Lung (tissue), 12 donors: ENCODE data around the gene SLC6A20. TPM values are rescaled to one million over a fixed set of nuclear protein-coding genes. Genes with fewer than 3 reads are reported as not detected.
"Not testable (repeated sequence)": the region's sequence is repeated elsewhere in the genome, so short reads cannot be mapped to it uniquely, and the experiment has no call there.

Source experiments
- ATAC-seq: fragments of 200-7000 bp; cut with Tn5 transposase; one replicate; pipeline ENCODE4 v1.9.1; 2020; ENCODE audit warnings: moderate number of reproducible peaks; ENCODE audit not compliant: insufficient read depth, low FRiP score
- DNase-seq, 3 donors: peaks; one replicate each; pipeline ENCODE4 v3.0.0-alpha.2; 2013 to 2017
- H3K27ac ChIP-seq, 2 donors: one replicate each; pipeline ENCODE4 v1.5.1; 2013; ENCODE audit warnings: mild to moderate bottlenecking in 2 of 2, moderate library complexity in 2 of 2, control low read depth in 1 of 2, inconsistent platforms in 1 of 2, low read depth in 1 of 2, low read length in 1 of 2
- H3K27me3 ChIP-seq, 3 donors: one replicate each; pipeline ENCODE4 v1.5.1; 2013; ENCODE audit warnings: low read length in 2 of 3; ENCODE audit not compliant: control insufficient read depth in 3 of 3, insufficient read depth in 3 of 3
- H3K36me3 ChIP-seq, 4 donors: one replicate each; pipeline ENCODE4 v1.5.1; 2013; ENCODE audit warnings: low read length in 4 of 4, mild to moderate bottlenecking in 1 of 4, moderate library complexity in 1 of 4; ENCODE audit not compliant: control insufficient read depth in 4 of 4, insufficient read depth in 4 of 4
- H3K4me1 ChIP-seq, 5 donors: one replicate each; pipeline ENCODE4 v1.5.1; 2013; ENCODE audit warnings: low read length in 5 of 5, mild to moderate bottlenecking in 2 of 5, moderate library complexity in 1 of 5; ENCODE audit not compliant: control insufficient read depth in 5 of 5, insufficient read depth in 5 of 5
- H3K4me3 ChIP-seq: one replicate; pipeline ENCODE4 v1.5.1; 2013; ENCODE audit warnings: mild to moderate bottlenecking, control low read depth, moderate library complexity
- H3K9ac ChIP-seq, 2 donors: one replicate each; pipeline ENCODE4 v1.5.1; 2013; ENCODE audit warnings: low read length in 2 of 2, control low read depth in 1 of 2; ENCODE audit not compliant: insufficient read depth in 1 of 2
- H3K9me3 ChIP-seq, 4 donors: one replicate each; pipeline ENCODE4 v1.5.1; 2013; ENCODE audit warnings: low read length in 3 of 4, mild to moderate bottlenecking in 1 of 4, moderate library complexity in 1 of 4; ENCODE audit not compliant: control insufficient read depth in 4 of 4, insufficient read depth in 3 of 4
- CTCF ChIP-seq: IDR thresholded peaks from 2 replicates; pipeline ENCODE4 v1.5.1; 2012; ENCODE audit warnings: mild to moderate bottlenecking; ENCODE audit errors: control extremely low read depth, extremely low read depth
- WGBS, 2 donors: extraction: QIAGEN DNeasy Blood & Tissue Kit; methylation state at CpG; one replicate each; pipeline ENCODE4 v1.1.7; 2013; 5-methylcytosine and 5-hydroxymethylcytosine counted together
- polyA plus RNA-seq, 2 donors: library from polyadenylated mRNA; stranded (reverse); fragments of 200-250 nt; gene quantifications; one replicate each; pipeline ENCODE4 v1.2.1, GENCODE V29; 2013
- total RNA-seq, 2 donors: library from RNA; depleted of rRNA in 1 of 2; stranded (reverse); fragments of >200 nt in 1 of 2; gene quantifications; one replicate each; pipeline ENCODE4 v1.2.1, GENCODE V29; 2014 to 2021
- donor health status: control.
- donor health status: control.
- donor health status: Bipolar disorder and iron deficiency.
- donor health status: healthy.
- donor health status: DM: yes; HTN: yes; CAD: no.

Gene SLC6A20
- total and polyA plus RNA-seq, 4 donors, result 0.28 to 10.2 (median 1.8) TPM

GRCh38 chr3:45760878-45761711 is 35.2 kb downstream of the SLC6A20 start:
- no peak overlapping the region for H3K27ac ChIP-seq
- peak; percentile 92 for ATAC-seq
- WGBS, 2 donors, result 40 to 42% methylated on average over 14 of the region's 14 CpGs
- no peaks in the 10 kb centered on the region for H3K36me3 ChIP-seq
- peak; percentile 47 for TF ChIP-seq CTCF
- H3K9me3 ChIP-seq, result no peaks in the 10 kb centered on the region
- H3K4me1 ChIP-seq, result no peaks in the 10 kb centered on the region
- peak; percentile 61 to 76 (median 63) for DNase-seq
- no peak overlapping the region for H3K4me3 ChIP-seq
- no peak overlapping the region for H3K9ac ChIP-seq
- H3K27me3 ChIP-seq, result peaks cover 0 to 3% (median 0%) of the 10 kb centered on the region in 3 donors

- DNase-seq (no peak), ATAC-seq (no peak)
- H3K9me3 ChIP-seq, result no peaks in the 10 kb centered on the region
- H3K4me3 ChIP-seq, result no peak overlapping the region
- WGBS, 2 donors, result 87 to 90% methylated on average over 12 of the region's 12 CpGs
- no peaks in the 10 kb centered on the region for H3K4me1 ChIP-seq
- peaks cover 0 to 3% (median 0%) of the 10 kb centered on the region in 3 donors for H3K27me3 ChIP-seq
- no peak for TF ChIP-seq CTCF
- H3K9ac ChIP-seq, result no peak overlapping the region
- no peaks in the 10 kb centered on the region for H3K36me3 ChIP-seq
- no peak overlapping the region for H3K27ac ChIP-seq
These were observed 36.5 kb downstream of the SLC6A20 start for GRCh38 chr3:45759851-45760250.

- WGBS, 2 donors, result 85 to 87% methylated on average over 16 of the region's 16 CpGs
- peaks cover 0 to 3% (median 0%) of the 10 kb centered on the region in 3 donors for H3K27me3 ChIP-seq
- H3K9me3 ChIP-seq, result no peaks in the 10 kb centered on the region
- H3K4me3 ChIP-seq, result no peak overlapping the region
- H3K27ac ChIP-seq, result no peak overlapping the region
- H3K9ac ChIP-seq, result no peak overlapping the region
- DNase-seq (no peak), ATAC-seq (no peak)
- TF ChIP-seq CTCF, result no peak
- H3K36me3 ChIP-seq, result no peaks in the 10 kb centered on the region
- no peaks in the 10 kb centered on the region for H3K4me1 ChIP-seq
These were observed 37.5 kb downstream of the SLC6A20 start for GRCh38 chr3:45758871-45759270.

GRCh38 chr3:45757141-45757540 is 39.2 kb downstream of the SLC6A20 start:
- WGBS, 2 donors, result 72 to 73% methylated on average over 7 of the region's 7 CpGs
- not testable (repeated sequence) for H3K27me3 ChIP-seq, H3K4me1 ChIP-seq, ATAC-seq, H3K9ac ChIP-seq, H3K36me3 ChIP-seq, H3K9me3 ChIP-seq, DNase-seq, H3K27ac ChIP-seq, H3K4me3 ChIP-seq
